SIG-M5 treated with dmso at 0.1 percent for 504 hours (cell line): ENCODE measurements around the gene AKR7A3.
"Not testable (repeated sequence)": the region's sequence is repeated elsewhere in the genome, so short reads cannot be mapped to it uniquely, and the experiment has no call there.

ENCODE experiments used
- DNase-seq: peaks from one replicate; lab custom pipeline; 2025; ENCODE audit not compliant: unreplicated experiment; lab: John Stamatoyannopoulos, UW

AKR7A3 gene

DNA sequence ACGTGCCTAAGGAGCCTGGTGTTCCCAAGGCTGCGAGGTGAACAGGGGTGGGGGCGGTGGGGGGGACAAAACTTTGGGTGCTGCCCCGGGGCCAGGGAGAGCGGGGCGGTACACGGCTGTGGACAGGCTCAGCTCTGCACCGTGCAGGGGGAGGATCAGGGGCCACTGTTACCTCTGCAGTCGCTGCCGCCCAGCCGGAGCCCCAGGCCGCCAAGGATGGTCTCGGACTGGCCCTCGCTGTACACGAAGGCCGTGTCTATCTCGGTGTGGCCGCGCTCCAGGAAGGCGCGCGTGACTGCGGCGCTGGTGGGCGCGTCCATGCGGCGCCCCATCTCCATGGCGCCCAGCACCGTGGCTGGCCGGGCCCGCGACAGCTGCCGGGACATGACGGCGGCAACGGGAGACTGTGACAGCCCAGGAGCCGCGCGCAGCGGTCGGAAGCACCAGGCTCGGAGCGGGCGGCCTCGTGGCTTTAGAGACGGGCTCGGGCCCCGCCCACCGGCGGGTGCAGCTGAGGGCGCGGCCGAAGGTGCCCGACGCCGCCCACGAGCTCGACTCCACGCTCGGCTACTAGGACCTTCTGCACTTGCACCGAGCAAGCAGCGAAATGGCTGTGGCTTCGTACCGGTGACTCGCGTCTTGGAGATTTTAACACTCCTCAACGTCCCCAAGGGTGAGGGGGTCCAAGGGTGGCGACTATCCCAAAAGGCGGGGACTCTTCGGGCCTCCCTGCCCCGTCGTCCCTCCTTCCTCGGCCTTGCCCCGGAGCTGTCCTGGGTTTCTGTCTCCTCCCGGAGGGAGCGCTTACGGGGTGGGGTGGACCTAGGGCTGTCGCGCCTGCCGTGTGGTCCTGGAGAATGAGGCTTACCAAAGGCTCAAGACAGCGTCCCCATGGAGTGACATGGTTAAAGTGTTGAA lies at the start of gene AKR7A3:
TSS of gene AKR7A3 (minus strand) at position 447 of the 918 bp plus-strand sequence. CDS start at position 386, 61 bp downstream.
- DNase-seq, result not testable (repeated sequence)

DNA sequence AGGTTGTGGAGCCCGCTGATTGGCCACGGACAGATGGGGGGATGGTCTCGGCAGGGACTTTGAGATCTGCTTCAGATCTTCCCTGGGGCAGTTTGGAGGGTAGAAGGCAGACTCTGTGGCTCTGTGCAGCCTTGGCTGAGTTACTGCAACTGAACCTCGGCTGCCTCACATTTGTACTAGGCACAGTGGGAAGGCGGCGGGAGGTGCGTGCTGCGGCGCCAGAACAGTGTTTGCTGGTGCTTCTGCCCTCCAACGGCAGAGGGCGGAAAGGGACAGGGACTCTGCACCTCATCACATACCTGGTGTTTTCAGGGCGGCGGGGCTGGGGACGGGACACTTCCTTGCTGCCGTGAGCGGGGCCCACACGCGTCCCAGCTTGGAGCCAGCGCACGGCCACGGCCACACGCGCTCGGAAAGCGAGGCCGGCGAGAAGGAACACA lies 49.8 kb upstream of the AKR7A3 start:
- DNase-seq, result no peak

DNA sequence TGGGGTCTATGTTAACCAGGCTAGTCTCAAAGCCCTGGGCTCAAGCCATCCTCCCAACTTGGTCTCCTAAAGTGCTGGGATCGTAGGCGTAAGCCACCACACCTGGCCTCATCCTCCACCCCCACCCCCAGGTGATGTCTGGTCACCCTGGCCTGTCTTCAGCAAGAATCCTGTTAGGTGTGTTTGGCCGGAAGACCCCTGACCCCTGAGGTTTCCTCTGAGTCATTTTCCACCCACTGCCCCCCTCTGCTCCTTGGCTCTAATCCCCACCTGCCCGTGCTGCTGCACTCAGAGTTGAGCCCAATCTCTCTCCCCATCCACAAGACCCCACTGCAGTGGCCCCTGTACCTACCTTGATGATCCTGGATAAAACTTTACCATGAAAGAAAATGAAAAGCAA lies 48.7 kb upstream of the AKR7A3 start:
- no peak for DNase-seq

DNA sequence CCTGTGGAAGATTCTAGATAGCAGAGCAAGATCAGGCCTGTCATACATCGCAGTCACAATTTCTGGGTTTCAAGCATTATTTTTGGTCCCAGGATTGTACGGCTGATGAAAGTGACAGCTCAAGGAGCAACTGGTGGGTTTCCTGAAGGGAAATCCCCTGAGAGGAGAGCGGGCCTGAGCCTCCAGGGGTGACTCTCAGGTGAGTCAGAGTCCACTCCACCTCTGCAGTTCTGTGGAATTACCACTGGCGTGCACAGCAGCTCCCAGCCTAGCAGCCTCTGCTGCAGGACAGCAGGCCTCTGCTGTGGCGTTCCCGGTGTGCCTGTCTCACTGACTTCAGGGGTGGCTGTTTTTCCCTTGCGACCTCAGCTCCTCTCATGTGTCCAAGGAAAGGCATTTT lies 48.0 kb upstream of the AKR7A3 start:
- no peak for DNase-seq

DNA sequence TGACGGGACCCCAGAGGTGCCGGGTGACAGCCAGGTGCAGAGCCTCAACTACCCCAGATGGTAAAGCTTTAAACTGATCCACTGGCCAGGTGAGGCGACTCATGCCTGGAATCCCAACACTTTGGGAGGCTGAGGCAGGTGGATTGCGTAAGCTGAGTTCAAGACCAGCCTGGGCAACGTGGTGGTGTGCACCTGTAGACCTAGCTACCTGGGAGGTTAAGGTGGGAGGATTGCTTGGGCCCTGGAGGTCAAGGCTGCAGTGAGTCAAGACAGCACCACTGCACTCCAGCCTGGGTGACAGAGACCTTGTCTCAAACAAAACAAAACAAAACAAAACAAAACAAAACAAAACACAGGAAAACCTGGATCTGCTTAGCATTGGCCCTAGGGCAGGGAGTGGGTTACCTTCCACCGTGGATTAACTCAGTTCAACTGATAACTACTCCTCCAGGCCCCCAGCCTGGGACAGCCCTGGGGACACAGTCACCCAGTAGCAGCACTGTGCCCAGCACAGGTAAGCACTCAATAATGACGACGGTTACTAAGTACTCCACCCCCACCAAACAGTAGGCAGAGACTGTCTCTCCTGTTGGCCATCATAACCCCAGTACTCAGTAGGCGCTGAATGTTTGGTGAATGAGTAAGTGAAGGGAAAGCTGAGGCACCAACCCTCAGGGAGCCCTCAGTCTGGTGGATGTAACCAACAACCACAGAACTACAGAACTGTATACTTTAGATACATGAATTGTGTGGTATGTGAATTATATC lies 45.2 kb upstream of the AKR7A3 start:
- DNase-seq, result no peak

DNA sequence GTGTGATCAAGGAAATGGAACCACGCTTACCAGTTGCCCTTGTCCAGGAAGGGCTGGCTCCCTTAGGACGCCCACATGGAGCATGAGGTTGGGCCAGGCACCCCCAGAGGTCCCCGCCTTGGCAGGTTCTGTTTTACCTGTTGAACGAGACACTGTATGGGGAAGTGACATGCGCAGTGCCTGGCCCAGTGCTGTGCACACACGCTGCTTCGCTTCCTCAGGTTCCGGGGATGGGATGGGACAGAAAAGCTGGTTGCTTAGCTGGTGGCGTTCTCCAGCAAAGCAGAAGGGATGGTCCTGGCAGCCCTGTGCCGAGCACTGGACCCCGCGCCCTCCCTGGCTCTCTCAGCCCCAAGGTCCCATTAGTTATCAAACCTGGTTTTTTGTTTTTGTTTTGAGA lies 44.3 kb upstream of the AKR7A3 start:
- DNase-seq, result no peak

- no peak for DNase-seq
Observed at GRCh38 chr1:19331262-19331878, 42.8 kb upstream of the AKR7A3 start.

DNA sequence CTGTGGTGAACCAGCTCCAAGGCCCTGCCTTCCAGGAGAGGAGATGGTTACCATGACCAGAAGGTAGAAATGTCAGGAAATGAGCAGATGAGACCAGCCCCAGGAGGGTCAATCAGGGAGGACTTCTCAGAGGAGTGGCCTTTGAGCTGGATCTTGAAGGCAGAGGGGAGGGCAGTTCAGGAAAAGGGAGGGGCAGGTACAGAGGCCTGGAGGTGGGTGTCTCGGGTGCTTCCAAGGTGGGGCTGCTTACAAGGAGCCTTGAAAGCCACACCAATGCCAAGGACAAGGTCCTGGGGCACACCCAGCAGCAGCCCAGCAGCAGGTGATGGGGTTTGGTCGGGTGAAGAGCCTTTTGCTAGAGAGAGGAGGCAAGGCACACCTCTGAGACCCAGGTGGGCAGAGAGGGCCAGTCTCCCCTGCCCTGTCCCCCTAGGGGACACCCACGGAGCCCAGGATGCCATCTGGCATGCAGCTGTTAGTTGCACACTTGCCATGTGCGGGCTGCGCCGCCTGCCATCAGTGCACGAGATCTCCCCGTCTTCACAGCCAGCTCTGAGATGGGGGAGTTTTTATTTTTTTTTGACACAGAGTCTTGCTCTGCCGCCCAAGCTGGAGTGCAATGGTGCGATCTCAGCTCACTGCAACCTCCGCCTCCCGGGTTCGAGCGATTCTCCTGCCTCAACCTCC lies 42.0 kb upstream of the AKR7A3 start:
- DNase-seq, result no peak

GRCh38 chr1:19329611-19330010 lies 41.0 kb upstream of the AKR7A3 start:
- DNase-seq, result no peak

DNA sequence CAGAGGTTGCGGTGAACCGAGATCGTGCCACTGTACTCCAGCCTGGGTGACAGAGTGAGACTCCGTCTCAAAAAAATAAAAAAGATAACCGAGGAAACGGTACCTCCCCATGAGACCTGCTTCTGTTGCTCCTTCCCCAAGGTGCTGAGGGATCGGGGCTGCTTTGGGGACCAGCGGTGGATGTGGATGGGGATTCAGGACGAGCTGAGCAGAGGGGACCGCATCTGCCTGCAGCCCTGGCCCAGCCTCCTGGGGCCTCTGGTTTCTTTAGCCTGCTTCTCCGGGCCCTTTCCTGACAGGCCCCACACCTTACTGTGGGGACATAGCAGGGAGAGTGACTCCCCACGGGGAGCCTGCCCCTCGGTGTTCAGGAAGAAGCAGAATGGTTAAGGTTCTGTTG lies 40.6 kb upstream of the AKR7A3 start:
- no peak for DNase-seq

DNA sequence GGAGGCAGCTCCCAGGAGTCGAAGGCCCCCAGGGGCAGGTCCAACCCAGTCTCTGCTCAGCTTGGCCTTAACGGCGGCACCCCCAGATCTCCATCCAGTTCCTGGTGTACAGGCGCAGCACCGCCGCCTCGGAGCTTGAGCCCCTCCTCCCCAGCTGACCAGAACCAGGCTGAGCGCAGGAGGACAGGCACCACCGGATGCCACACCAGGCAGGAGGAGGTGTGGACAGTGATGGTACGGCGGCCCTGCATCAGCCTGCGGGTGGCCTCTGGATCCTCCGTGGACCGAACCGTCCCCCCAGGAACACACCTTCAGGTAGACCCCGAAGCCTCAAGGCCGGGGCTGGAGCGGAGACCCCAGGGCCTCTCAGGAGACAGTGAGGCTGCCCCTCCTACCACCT lies 39.9 kb upstream of the AKR7A3 start:
- DNase-seq, result no peak

GRCh38 chr1:19327736-19328135 lies 39.2 kb upstream of the AKR7A3 start:
- DNase-seq, result no peak

- no peak for DNase-seq
Observed at GRCh38 chr1:19327301-19327700, 38.7 kb upstream of the AKR7A3 start.

DNA sequence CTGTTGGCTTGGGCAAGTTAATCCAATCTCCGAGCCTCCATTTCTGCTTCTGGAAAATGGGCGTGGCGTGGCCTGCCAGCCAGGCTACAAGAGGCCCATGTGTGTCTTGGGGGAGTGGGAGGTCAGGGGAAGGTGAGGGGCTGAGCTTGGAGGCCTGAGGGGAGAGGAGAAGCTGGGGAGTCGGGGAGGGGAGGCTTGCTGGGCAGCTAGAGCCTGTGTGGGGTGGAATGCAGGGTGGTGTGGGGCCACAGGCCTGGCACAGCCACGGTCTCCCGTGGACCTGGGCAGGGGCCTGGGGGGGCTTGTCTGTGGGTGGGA lies 38.1 kb upstream of the AKR7A3 start:
- no peak for DNase-seq

- DNase-seq, result no peak
Observed at GRCh38 chr1:19325958-19326747, 37.6 kb upstream of the AKR7A3 start.

GRCh38 chr1:19325368-19325957 lies 36.9 kb upstream of the AKR7A3 start:
- DNase-seq, result no peak

DNA sequence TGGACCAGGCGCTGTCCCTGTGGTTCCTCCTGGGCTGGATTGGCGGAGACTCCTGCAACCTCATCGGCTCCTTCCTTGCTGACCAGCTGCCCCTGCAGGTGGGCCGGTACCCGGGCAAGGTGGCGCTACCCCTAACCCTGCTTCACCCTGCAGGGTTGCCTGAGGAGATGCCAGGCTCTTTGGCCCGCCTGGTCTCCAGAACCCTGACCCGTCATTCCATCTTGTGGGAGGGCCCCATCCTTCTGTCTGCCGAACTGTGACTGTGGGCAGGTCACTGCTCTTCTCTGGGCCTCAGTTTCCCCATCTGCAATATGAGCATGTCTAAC lies 36.1 kb upstream of the AKR7A3 start:
- no peak for DNase-seq

- no peak for DNase-seq
Observed at GRCh38 chr1:19323987-19324664, 35.6 kb upstream of the AKR7A3 start.

DNA sequence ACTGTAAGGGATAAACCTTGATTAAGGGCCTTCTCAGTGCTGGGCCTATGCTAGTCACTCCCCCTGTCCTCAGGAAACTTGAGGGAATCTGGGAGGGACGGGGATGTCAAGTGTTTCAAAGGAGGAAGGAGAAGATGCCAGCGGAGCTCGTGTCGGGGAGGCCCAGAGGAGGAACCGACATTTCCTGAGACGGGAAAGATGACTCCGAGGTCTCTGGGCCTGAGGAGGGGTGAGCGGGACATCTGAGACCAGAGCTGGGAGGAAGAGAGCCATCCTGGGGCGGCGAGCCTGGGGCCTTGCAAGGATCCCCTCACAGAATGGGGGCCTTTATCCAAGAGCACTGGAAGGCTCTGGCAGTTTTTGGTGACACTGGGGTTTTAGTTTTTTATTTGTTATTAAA lies 33.9 kb upstream of the AKR7A3 start:
- DNase-seq, result no peak

DNA sequence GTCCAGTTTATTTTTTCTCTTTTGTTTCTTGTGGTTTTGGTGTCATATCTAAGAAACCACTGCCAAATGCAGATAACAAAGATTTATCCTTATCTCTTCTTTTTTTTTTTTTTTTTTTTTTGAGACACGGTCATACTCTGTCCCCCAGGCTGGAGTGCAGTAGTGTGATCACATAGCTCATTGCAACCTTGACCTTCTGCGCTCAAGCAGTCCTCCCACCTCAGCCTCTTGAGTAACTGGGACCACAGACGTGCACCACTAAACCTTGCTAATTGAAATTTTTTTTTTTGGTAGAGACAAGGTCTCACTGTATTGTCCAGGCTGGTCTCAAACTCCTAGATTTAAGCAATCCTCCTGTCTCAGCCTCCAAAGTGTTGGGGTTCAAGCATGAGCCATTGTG lies 32.5 kb upstream of the AKR7A3 start:
- DNase-seq, result no peak
